GM18502 (cell line): ENCODE data around the gene PSG2.
"Not testable (repeated sequence)": the region's sequence is repeated elsewhere in the genome, so short reads cannot be mapped to it uniquely, and the experiment has no call there.

Experiments used
- ATAC-seq: cut with Tn5 transposase; IDR thresholded peaks from one replicate; pipeline ENCODE4 v1.9.1; 2021; ENCODE audit warnings: mild to moderate bottlenecking; ENCODE audit not compliant: unreplicated experiment, poor library complexity

The PSG2 gene

GRCh38 chr19:43082601-43083000, at the start of gene PSG2:
Gene PSG2 (minus strand): TSS chr19:43082701. CDS start chr19:43082569, 132 bp downstream.
- not testable (repeated sequence) for ATAC-seq

- not testable (repeated sequence) for ATAC-seq
Observed at GRCh38 chr19:43131281-43131842, 48.9 kb upstream of the PSG2 start.

GRCh38 chr19:43129197-43129596, 46.7 kb upstream of the PSG2 start:
- ATAC-seq, result not testable (repeated sequence)

GRCh38 chr19:43127336-43127735, 44.8 kb upstream of the PSG2 start:
- not testable (repeated sequence) for ATAC-seq

DNA sequence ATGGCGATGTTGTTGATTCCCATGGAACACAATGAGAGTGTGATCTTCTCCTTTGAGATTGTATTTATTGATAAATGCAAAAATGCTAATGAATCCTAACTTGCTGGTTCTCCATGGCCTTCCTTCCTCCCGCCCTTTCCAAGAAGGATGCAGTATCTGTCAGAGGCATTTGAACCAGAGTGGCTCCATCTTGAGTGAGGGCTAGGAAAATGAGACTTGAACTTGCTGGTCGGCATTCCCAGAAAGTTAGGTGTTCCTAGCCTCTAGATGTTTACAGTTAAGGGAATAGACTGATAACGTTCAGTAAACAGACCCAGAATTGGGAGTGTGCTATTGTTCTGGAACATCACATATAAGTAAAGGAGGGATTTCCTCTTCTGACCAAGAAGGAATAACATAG, 44.2 kb upstream of the PSG2 start:
- ATAC-seq, result no peak

DNA sequence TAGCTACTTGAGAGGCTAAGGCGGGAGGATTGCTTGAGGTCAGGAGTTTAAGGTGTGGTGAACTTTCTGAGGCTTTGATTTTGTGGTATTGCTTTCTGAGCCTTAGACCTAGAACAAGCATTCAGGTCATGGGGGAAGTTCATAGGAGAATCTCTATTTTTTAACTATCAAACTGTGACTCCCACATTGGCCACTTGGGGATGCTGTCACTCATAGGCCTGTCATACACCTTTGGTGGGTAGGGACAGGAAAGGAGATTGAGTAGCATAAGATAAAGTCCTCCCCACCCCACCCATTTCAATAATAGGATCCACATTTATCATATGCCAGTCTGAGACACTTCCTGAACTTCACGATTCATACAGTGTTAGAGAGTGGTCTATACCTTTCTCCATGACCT, 41.9 kb upstream of the PSG2 start:
- no peak for ATAC-seq

- ATAC-seq, result not testable (repeated sequence)
Observed at GRCh38 chr19:43120433-43121026, 38.0 kb upstream of the PSG2 start.

DNA sequence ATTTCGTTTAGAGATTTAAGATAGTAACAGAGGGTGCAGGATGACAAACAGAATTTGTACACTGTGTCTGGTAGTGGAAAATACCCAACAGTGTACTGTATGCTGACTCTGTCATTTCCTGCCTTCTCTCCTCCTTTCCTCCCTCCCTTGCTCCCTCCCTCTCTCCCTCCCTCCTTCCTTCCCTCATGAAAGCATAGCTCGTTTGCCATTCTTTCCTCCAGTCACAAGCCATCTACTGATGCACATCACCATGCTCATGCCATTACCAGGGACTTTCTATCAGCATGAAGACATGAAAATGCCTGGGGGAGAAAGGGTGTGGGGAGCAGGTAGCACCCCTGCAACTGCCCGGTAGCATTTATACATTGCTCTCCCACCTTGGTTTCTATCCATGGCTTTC, 37.0 kb upstream of the PSG2 start:
- not testable (repeated sequence) for ATAC-seq

DNA sequence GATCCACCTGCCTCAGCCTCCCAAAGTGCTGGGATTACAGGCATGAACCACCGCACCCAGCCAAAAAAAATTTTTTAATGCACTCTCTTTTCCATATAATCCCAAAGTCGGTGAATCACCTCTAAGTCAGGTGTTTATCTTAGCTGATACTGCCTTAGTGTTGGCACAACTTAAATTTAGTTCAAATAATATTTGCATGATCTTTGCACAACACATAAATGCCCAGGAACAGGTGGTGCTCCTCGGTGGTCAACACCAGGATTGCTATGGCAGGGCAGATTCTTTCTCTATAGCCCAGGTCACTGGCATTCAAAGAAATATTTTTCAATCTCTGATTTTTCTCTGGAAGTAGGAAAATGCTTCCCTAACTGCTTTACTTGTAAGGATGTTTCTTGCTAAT, 33.9 kb upstream of the PSG2 start:
- ATAC-seq, result not testable (repeated sequence)

GRCh38 chr19:43115548-43115947, 33.0 kb upstream of the PSG2 start:
- not testable (repeated sequence) for ATAC-seq

DNA sequence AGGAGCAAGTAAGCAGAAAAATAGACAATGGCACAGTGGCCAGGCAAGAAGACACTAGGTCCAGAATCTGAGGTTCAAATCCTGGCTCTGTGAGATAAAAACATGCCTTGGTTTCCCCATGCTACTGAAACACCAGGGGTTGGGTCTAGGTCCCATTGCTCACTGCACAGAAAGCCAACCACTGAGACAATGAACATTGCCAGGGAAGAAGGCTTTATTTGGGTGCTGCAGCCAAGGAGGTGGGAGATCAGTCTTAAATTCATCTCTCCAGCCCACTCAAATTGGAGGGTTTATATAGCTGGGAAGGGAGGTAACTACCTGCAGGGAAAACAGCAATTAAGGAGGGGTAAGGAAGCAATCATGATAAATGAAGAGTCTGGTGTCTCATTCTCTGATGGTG, 32.6 kb upstream of the PSG2 start:
- not testable (repeated sequence) for ATAC-seq

DNA sequence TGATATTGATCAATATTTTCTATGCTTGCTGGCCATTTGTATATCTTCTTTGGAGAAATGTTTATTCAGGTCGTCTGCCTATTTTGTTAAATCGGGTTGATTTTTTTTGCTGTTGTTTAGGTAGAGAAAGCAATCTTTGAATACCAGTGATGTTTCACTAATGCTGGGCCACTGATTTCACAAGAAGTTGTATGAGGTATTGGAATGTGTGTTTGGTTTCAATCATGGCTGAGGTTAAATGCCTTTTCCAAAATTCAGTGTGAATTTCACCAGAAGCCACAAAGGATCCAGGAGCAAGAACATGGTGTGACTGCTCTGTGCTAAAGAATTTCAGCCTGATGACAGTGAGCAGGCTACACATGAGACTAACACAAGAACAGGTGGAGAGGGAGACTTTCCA, 32.1 kb upstream of the PSG2 start:
- ATAC-seq, result not testable (repeated sequence)

GRCh38 chr19:43107401-43107800, 24.9 kb upstream of the PSG2 start:
- ATAC-seq, result not testable (repeated sequence)

GRCh38 chr19:43105496-43105895, 23.0 kb upstream of the PSG2 start:
- ATAC-seq, result no peak

DNA sequence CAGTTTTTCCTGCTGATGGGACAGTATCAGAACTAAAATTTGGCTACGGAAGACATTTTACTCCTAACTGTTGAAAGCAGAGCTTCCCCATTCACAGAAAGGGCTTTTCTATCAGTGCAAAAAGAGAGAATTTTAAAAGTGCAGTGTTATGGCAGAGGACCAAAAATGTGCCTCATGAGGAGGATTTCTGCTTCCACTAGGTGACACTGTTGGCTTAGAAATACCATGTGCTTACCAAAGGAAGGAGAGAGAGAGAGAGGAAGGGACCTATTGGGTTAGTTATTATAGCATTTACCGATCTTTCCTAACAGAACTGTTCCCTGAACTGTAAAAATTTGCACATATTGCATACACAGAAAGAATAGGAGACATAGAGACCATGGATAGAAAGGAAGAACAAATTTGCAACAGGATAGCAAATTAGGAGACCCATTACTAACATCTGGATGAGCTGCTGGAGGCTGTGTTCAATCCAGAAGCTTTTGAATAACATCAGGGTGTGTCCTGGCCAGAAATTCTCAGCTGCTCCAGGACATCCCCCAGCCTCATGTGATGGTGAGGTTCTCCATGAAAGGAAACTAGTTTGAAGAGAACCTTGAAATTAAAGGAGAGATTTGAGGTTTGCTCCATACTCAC, 21.8 kb upstream of the PSG2 start:
- ATAC-seq, result not testable (repeated sequence)

GRCh38 chr19:43101950-43102349, 19.4 kb upstream of the PSG2 start:
- no peak for ATAC-seq

DNA sequence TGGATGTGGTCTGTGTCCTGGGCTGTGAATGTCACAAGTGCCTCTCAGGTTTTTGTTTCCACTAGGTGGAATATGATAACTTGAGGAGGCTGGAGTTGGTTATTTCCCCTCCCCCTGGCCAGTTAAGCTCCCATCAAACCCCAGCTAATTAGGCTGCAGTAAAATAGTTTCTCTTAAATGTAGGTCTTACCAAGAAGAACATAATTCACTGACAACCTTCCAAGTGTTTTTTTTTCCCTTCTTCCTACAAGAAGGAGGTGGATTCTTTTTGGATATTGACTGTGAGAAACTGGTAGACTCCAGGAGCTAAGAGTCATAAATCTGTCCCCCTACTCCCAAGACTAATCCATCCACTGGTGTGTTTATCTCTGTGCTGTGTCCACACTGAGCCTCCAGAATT, 15.9 kb upstream of the PSG2 start:
- not testable (repeated sequence) for ATAC-seq

- not testable (repeated sequence) for ATAC-seq
Observed at GRCh38 chr19:43087702-43088340, 5.3 kb upstream of the PSG2 start.

GRCh38 chr19:43085796-43086530, 3.5 kb upstream of the PSG2 start:
- ATAC-seq, result not testable (repeated sequence)

- not testable (repeated sequence) for ATAC-seq
Observed at GRCh38 chr19:43084196-43084832, 1.8 kb upstream of the PSG2 start.
